ENCODE results near the gene BPIFB3. TPM values are rescaled to one million over a fixed set of nuclear protein-coding genes. Genes with fewer than 3 reads are reported as not detected.

Gene BPIFB3
- total and polyA plus RNA-seq, 7 donors, result not detected

GRCh38 chr20:33034115-33034514 lies 19.6 kb upstream of the BPIFB3 start:
- no peaks in the 10 kb centered on the region for H3K4me1 ChIP-seq
- H3K36me3 ChIP-seq (ENCODE audit: insufficient read depth in 1 of 2, low read depth in 1 of 2), result no peaks in the 10 kb centered on the region
- H3K27me3 ChIP-seq (ENCODE audit: insufficient read depth in 3 of 3, low read length in 2 of 3), result peaks cover 0 to 13% (median 0%) of the 10 kb centered on the region in 3 donors
- no peak for DNase-seq
- WGBS, 3 donors, result 72 to 81% (median 79%) methylated on average over 5 of the region's 5 CpGs
- no peak for TF ChIP-seq CTCF (IDR thresholded peaks at IDR 0.05)
- H3K4me3 ChIP-seq, result no peak overlapping the region
- no peak for ATAC-seq
- intact Hi-C loops (cut with DNase I), result no loop called here
- no peak overlapping the region for H3K27ac ChIP-seq
- H3K9me3 ChIP-seq, result no peaks in the 10 kb centered on the region

- intact Hi-C loops (cut with DNase I), result no loop called here
- 72 to 79% (median 78%) methylated on average over 6 of the region's 6 CpGs for WGBS, 3 donors
- Histone ChIP-seq H3K4me3 (no peak overlapping the region), H3K4me1 (no peaks in the 10 kb centered on the region), H3K27me3 (ENCODE audit: insufficient read depth in 3 of 3, low read length in 2 of 3) (peaks cover 0 to 8% (median 0%) of the 10 kb centered on the region in 3 donors), H3K27ac (no peak overlapping the region), H3K36me3 (ENCODE audit: insufficient read depth in 1 of 2, low read depth in 1 of 2) (no peaks in the 10 kb centered on the region), H3K9me3 (no peaks in the 10 kb centered on the region)
- ATAC-seq, result no peak
- peak in 1 of 2 donors; percentile 20 for DNase-seq
- TF ChIP-seq CTCF (IDR thresholded peaks at IDR 0.05), result no peak
Measured at GRCh38 chr20:33034901-33035492, 18.7 kb upstream of the BPIFB3 start.

- Histone ChIP-seq H3K36me3 (ENCODE audit: insufficient read depth in 1 of 2, low read depth in 1 of 2) (no peaks in the 10 kb centered on the region), H3K27ac (no peak overlapping the region), H3K27me3 (ENCODE audit: insufficient read depth in 3 of 3, low read length in 2 of 3) (peaks cover 0 to 3% (median 2%) of the 10 kb centered on the region in 3 donors), H3K4me1 (no peaks in the 10 kb centered on the region), H3K9me3 (no peaks in the 10 kb centered on the region), H3K4me3 (no peak overlapping the region)
- intact Hi-C loops (cut with DNase I), result no loop called here
- DNase-seq (peak in 1 of 2 donors; percentile 28), ATAC-seq (no peak)
- TF ChIP-seq CTCF (IDR thresholded peaks at IDR 0.05), result no peak
- WGBS, 3 donors, result 32 to 34% (median 32%) methylated on average over 5 of the region's 5 CpGs
Measured at GRCh38 chr20:33037456-33037855, 16.2 kb upstream of the BPIFB3 start.

- Histone ChIP-seq H3K4me1 (no peaks in the 10 kb centered on the region), H3K27ac (no peak overlapping the region), H3K4me3 (no peak overlapping the region), H3K27me3 (ENCODE audit: insufficient read depth in 3 of 3, low read length in 2 of 3) (peaks cover 0 to 2% (median 2%) of the 10 kb centered on the region in 3 donors), H3K9me3 (no peaks in the 10 kb centered on the region), H3K36me3 (ENCODE audit: insufficient read depth in 1 of 2, low read depth in 1 of 2) (no peaks in the 10 kb centered on the region)
- WGBS, 3 donors, result 90 to 97% (median 92%) methylated on average over 4 of the region's 4 CpGs
- no peak for TF ChIP-seq CTCF (IDR thresholded peaks at IDR 0.05)
- no peak for ATAC-seq
- no peak for DNase-seq
- intact Hi-C loops (cut with DNase I), result no loop called here
Measured at GRCh38 chr20:33038243-33038642, 15.5 kb upstream of the BPIFB3 start.

GRCh38 chr20:33042430-33042829 lies 11.3 kb upstream of the BPIFB3 start:
- intact Hi-C loops (cut with DNase I), result no loop called here
- Histone ChIP-seq H3K27ac (no peak overlapping the region), H3K27me3 (ENCODE audit: insufficient read depth in 3 of 3, low read length in 2 of 3) (peaks cover 0 to 2% (median 2%) of the 10 kb centered on the region in 3 donors), H3K36me3 (ENCODE audit: insufficient read depth in 1 of 2, low read depth in 1 of 2) (no peaks in the 10 kb centered on the region), H3K9me3 (peaks cover 8% of the 10 kb centered on the region), H3K4me1 (no peaks in the 10 kb centered on the region), H3K4me3 (no peak overlapping the region)
- no peak for ATAC-seq
- TF ChIP-seq CTCF (IDR thresholded peaks at IDR 0.05), result no peak
- 83 to 90% (median 83%) methylated on average over 3 of the region's 3 CpGs for WGBS, 3 donors
- DNase-seq, result peak in 1 of 2 donors; percentile 6
